Measurements from ENCODE around the gene CD59.

Gene CD59

GRCh38 chr11:33772870-33773269 is 36.6 kb upstream of the CD59 start:
- no peak for DNase-seq (ENCODE audit: low read depth in 1 of 2, low spot score in 1 of 2)
- Histone ChIP-seq H3K27me3 (ENCODE audit: insufficient read depth, poor library complexity, severe bottlenecking) (peaks cover 10% of the 10 kb centered on the region), H3K4me3 (replicated peaks; ENCODE audit: insufficient read depth, low read length) (no peak overlapping the region), H3K27ac (replicated peaks) (no peak overlapping the region)
- TF ChIP-seq CTCF (IDR thresholded peaks at IDR 0.05; ENCODE audit: insufficient read depth, low read length): no peak
- TF ChIP-seq SPI1 (IDR thresholded peaks at IDR 0.05; ENCODE audit: borderline replicate concordance, low read depth): no peak
- no peak for TF ChIP-seq REST (IDR thresholded peaks at IDR 0.05; ENCODE audit: insufficient replicate concordance, low read depth)
- TF ChIP-seq GABPA (IDR thresholded peaks at IDR 0.05; ENCODE audit: low read depth): no peak

- Histone ChIP-seq H3K27ac (replicated peaks) (no peak overlapping the region), H3K4me3 (replicated peaks; ENCODE audit: insufficient read depth, low read length) (no peak overlapping the region), H3K27me3 (ENCODE audit: insufficient read depth, poor library complexity, severe bottlenecking) (peaks cover 10% of the 10 kb centered on the region)
- no peak for TF ChIP-seq POLR2AphosphoS5 (IDR thresholded peaks at IDR 0.05; ENCODE audit: low read depth)
- DNase-seq (ENCODE audit: low read depth in 1 of 2, low spot score in 1 of 2): no peak
Observed at GRCh38 chr11:33772300-33772699, 36.1 kb upstream of the CD59 start.

GRCh38 chr11:33770236-33770635 is 34.0 kb upstream of the CD59 start:
- Histone ChIP-seq H3K27me3 (ENCODE audit: insufficient read depth, poor library complexity, severe bottlenecking) (peaks cover 3% of the 10 kb centered on the region), H3K4me3 (replicated peaks; ENCODE audit: insufficient read depth, low read length) (no peak overlapping the region), H3K27ac (replicated peaks) (no peak overlapping the region)
- no peak for TF ChIP-seq REST (IDR thresholded peaks at IDR 0.05; ENCODE audit: insufficient replicate concordance, low read depth)
- TF ChIP-seq SPI1 (IDR thresholded peaks at IDR 0.05; ENCODE audit: borderline replicate concordance, low read depth): no peak
- no peak for TF ChIP-seq GABPA (IDR thresholded peaks at IDR 0.05; ENCODE audit: low read depth)
- no peak for TF ChIP-seq CTCF (IDR thresholded peaks at IDR 0.05; ENCODE audit: insufficient read depth, low read length)
- no peak for TF ChIP-seq POLR2AphosphoS5 (IDR thresholded peaks at IDR 0.05; ENCODE audit: low read depth)
- DNase-seq (ENCODE audit: low read depth in 1 of 2, low spot score in 1 of 2): no peak

- Histone ChIP-seq H3K4me3 (replicated peaks; ENCODE audit: insufficient read depth, low read length) (no peak overlapping the region), H3K27me3 (ENCODE audit: insufficient read depth, poor library complexity, severe bottlenecking) (no peaks in the 10 kb centered on the region), H3K27ac (replicated peaks) (no peak overlapping the region)
- DNase-seq (ENCODE audit: low read depth in 1 of 2, low spot score in 1 of 2): no peak
- TF ChIP-seq POLR2AphosphoS5 (IDR thresholded peaks at IDR 0.05; ENCODE audit: low read depth): no peak
- TF ChIP-seq REST (IDR thresholded peaks at IDR 0.05; ENCODE audit: insufficient replicate concordance, low read depth): no peak
- TF ChIP-seq CTCF (IDR thresholded peaks at IDR 0.05; ENCODE audit: insufficient read depth, low read length): no peak
- no peak for TF ChIP-seq SPI1 (IDR thresholded peaks at IDR 0.05; ENCODE audit: borderline replicate concordance, low read depth)
Observed at GRCh38 chr11:33769542-33769941, 33.3 kb upstream of the CD59 start.
